HepG2 (cell line): ENCODE measurements around the gene ZNF546. TPM values are rescaled to one million over a fixed set of nuclear protein-coding genes. Genes with fewer than 3 reads are reported as not detected.

ENCODE experiments used
- ATAC-seq: fragments of 200-7000 bp; cut with Tn5 transposase; 3 replicates; pipeline ENCODE4 v1.9.1; 2020; ENCODE audit warnings: mild to moderate bottlenecking, moderate library complexity
- BruUV-seq: library from RNA; stranded (reverse); fragments of 400-500 nt; replicated peaks from 2 replicates; lab custom pipeline; 2021; lab: Mats Ljungman, UMichigan
- CTCF ChIA-PET: fragments of 300-600 bp; formaldehyde crosslinking; extraction: SDS; loops from one replicate; lab custom pipeline; 2021; ENCODE audit warnings: low total read pairs, inconsistent platforms, low intra/inter-chr PET ratio; lab: Yijun Ruan, JAX
- POLR2A ChIA-PET: fragments of 350-600 bp; sonication (Branson Sonifier 250); formaldehyde crosslinking; loops from one replicate; lab custom pipeline; 2020; ENCODE audit warnings: antibody characterized with exemption, inconsistent platforms; lab: Yijun Ruan, JAX
- DNase-seq: peaks from one replicate; pipeline ENCODE4 v3.0.0-alpha.2; 2015; ENCODE audit warnings: low spot score
- FAIRE-seq: peaks from 3 replicates; lab custom pipeline; 2011; peaks lifted over from hg19 to GRCh38; lab: Jason Lieb, UNC
- H2AFZ ChIP-seq: one replicate; pipeline ENCODE4 v1.6.1; 2011; ENCODE audit warnings: low read length, inconsistent platforms
- H3K27ac ChIP-seq: fragments of 300-600 bp; 3 replicates; pipeline ENCODE4 v1.8.0; 2011; ENCODE audit warnings: mixed run types, mild to moderate bottlenecking, mixed read lengths, low read length, inconsistent platforms; ENCODE audit not compliant: insufficient read depth; ENCODE audit errors: extremely low read length
- H3K27me3 ChIP-seq, 2 experiments: fragments of 200-600 bp in 1 of 2; 2 replicates in 1 of 2; 3 replicates in 1 of 2; pipeline versions ENCODE4 v1.6.0 to v1.8.0; 2011; ENCODE audit warnings: low read length in 2 of 2, mild to moderate bottlenecking in 2 of 2, moderate library complexity in 2 of 2, inconsistent platforms in 1 of 2; ENCODE audit not compliant: insufficient read depth in 2 of 2, control insufficient read depth in 1 of 2
- H3K36me3 ChIP-seq, 2 experiments: fragments of 200-600 bp in 1 of 2; replicated peaks in 1 of 2; 2 replicates in 1 of 2; 3 replicates in 1 of 2; pipeline versions ENCODE4 v1.5.1 to v1.8.0; 2011; ENCODE audit warnings: low read length in 2 of 2, inconsistent platforms in 1 of 2; ENCODE audit not compliant: insufficient read depth in 2 of 2, control insufficient read depth in 1 of 2
- H3K4me1 ChIP-seq: 2 replicates; pipeline ENCODE4 v1.5.1; 2012; ENCODE audit warnings: low read length, inconsistent platforms; ENCODE audit not compliant: insufficient read depth
- H3K4me2 ChIP-seq: 2 replicates; pipeline ENCODE4 v1.6.0; 2011; ENCODE audit warnings: low read depth, low read length, inconsistent platforms
- H3K4me3 ChIP-seq, 3 experiments: fragments of 200-600 bp in 1 of 3; sonication (generic), shearing (Covaris generic) in 1 of 3; replicated peaks in 1 of 3; 2 replicates each; pipeline ENCODE4 v1.5.1; 2011 to 2016; ENCODE audit warnings: low read length in 3 of 3, inconsistent platforms in 2 of 3, low read depth in 2 of 3, mild to moderate bottlenecking in 2 of 3, control low read depth in 1 of 3, mixed read lengths in 1 of 3; ENCODE audit not compliant: insufficient read depth in 1 of 3
- H3K79me2 ChIP-seq: one replicate; pipeline ENCODE4 v1.6.1; 2011; ENCODE audit warnings: low read length, inconsistent platforms; ENCODE audit not compliant: insufficient read depth
- H3K9ac ChIP-seq: 2 replicates; pipeline ENCODE4 v1.6.0; 2011; ENCODE audit warnings: mild to moderate bottlenecking, low read depth, low read length, inconsistent platforms; ENCODE audit not compliant: insufficient read depth
- H3K9me3 ChIP-seq: 2 replicates; pipeline ENCODE4 v1.5.1; 2012; ENCODE audit warnings: mild to moderate bottlenecking, low read length
- H4K20me1 ChIP-seq: 2 replicates; pipeline ENCODE4 v1.6.0; 2011; ENCODE audit warnings: inconsistent platforms, mild to moderate bottlenecking, low read length, moderate library complexity; ENCODE audit not compliant: insufficient read depth
- HOXD1 ChIP-seq: sonication (generic); formaldehyde crosslinking; IDR thresholded peaks from 2 replicates; pipeline ENCODE4 v1.5.0; 2020; ENCODE audit warnings: missing genetic modification reagents
- MAFG ChIP-seq: sonication (generic); formaldehyde crosslinking; IDR thresholded peaks from 2 replicates; pipeline ENCODE4 v1.5.1; 2020; ENCODE audit warnings: mild to moderate bottlenecking, missing genetic modification reagents
- NFE2L2 ChIP-seq: fragments of 150-350 bp; IDR thresholded peaks from 2 replicates; pipeline ENCODE4 v1.6.1; 2014; ENCODE audit warnings: low read length
- PAWR ChIP-seq: sonication (generic); formaldehyde crosslinking; IDR thresholded peaks from 2 replicates; pipeline ENCODE4 v1.4.0; 2020; ENCODE audit warnings: missing genetic modification reagents, mild to moderate bottlenecking, borderline replicate concordance
- PHF20 ChIP-seq: sonication (generic); formaldehyde crosslinking; IDR thresholded peaks from 2 replicates; pipeline ENCODE4 v1.5.0; 2020; ENCODE audit warnings: mild to moderate bottlenecking, missing genetic modification reagents
- SAFB2 ChIP-seq: sonication (generic); formaldehyde crosslinking; IDR thresholded peaks from 2 replicates; pipeline ENCODE4 v1.5.1; 2020; ENCODE audit warnings: missing genetic modification reagents, low read depth, mild to moderate bottlenecking, borderline replicate concordance
- SALL1 ChIP-seq: sonication (generic); formaldehyde crosslinking; IDR thresholded peaks from 2 replicates; pipeline ENCODE4 v1.8.0; 2022; ENCODE audit warnings: mild to moderate bottlenecking, missing genetic modification reagents
- SOX6 ChIP-seq, 2 experiments: fragments of 450-650 bp in 1 of 2; sonication (generic) in 1 of 2; formaldehyde crosslinking in 1 of 2; IDR thresholded peaks; 2 replicates each; pipeline versions ENCODE4 v1.4.0 to v1.6.1; 2017 to 2020; ENCODE audit warnings: antibody characterized with exemption in 1 of 2, mild to moderate bottlenecking in 1 of 2, missing genetic modification reagents in 1 of 2
- TAF15 ChIP-seq: fragments of 200-400 bp; formaldehyde crosslinking; IDR thresholded peaks from one replicate; pipeline ENCODE4 v1.6.1; 2018; ENCODE audit warnings: mild to moderate bottlenecking, low read depth, low read length; ENCODE audit not compliant: poor library complexity, severe bottlenecking
- ZFP41 ChIP-seq: sonication (generic); formaldehyde crosslinking; IDR thresholded peaks from 2 replicates; pipeline ENCODE4 v1.4.0; 2020; ENCODE audit warnings: mild to moderate bottlenecking, missing genetic modification reagents, borderline replicate concordance
- ZMYM2 ChIP-seq: sonication (generic); formaldehyde crosslinking; IDR thresholded peaks from 2 replicates; pipeline ENCODE4 v1.8.0; 2022; ENCODE audit warnings: mild to moderate bottlenecking, missing genetic modification reagents
- ZNF556 ChIP-seq: sonication (generic); formaldehyde crosslinking; IDR thresholded peaks from 2 replicates; pipeline ENCODE4 v1.4.0; 2020; ENCODE audit warnings: mild to moderate bottlenecking, missing genetic modification reagents, borderline replicate concordance
- ZNF766 ChIP-seq: sonication (generic); formaldehyde crosslinking; IDR thresholded peaks from 2 replicates; pipeline ENCODE4 v1.5.0; 2020; ENCODE audit warnings: missing genetic modification reagents, borderline replicate concordance
- ZSCAN29 ChIP-seq: sonication (generic); formaldehyde crosslinking; conservative IDR thresholded peaks from 2 replicates; pipeline ENCODE4 v1.4.0; 2020; ENCODE audit warnings: mild to moderate bottlenecking, missing genetic modification reagents
- WGBS: methylation state at CpG from one replicate; pipeline ENCODE4 v1.1.6; 2017; ENCODE audit warnings: low lambda C conversion rate; 5-methylcytosine and 5-hydroxymethylcytosine counted together
- in situ Hi-C: cut with HindIII; loops from 2 replicates; pipeline ENCODE4 v1.10.0; 2017; ENCODE audit warnings: low pct_unique_long_range_greater_than_20kb; ENCODE audit not compliant: extremely low pct_ligation_motif_present
- intact Hi-C: fragments of 100-400 bp; cut with micrococcal nuclease; formaldehyde crosslinking; loops from one replicate; pipeline ENCODE4 v1.10.0; 2022; ENCODE audit not compliant: unreplicated experiment
- polyA plus RNA-seq, 8 experiments: library from polyadenylated mRNA; depleted of rRNA in 3 of 8; stranded (reverse) in 7 of 8; unstranded in 1 of 8; fragments of >200 nt; fragmentation: Illumina TruSeq in 4 of 8; extraction: Trizol in 4 of 8; gene quantifications; 2 replicates each; pipeline versions ENCODE4 v1.2.1 to v1.2.3, GENCODE V29; 2011 to 2016; ENCODE audit warnings: low read depth in 4 of 8, missing spikeins in 1 of 8, mixed read lengths in 1 of 8; ENCODE audit not compliant: insufficient read depth in 1 of 8
- total RNA-seq, 5 experiments: library from RNA; depleted of rRNA; stranded (reverse); fragments of >200 nt; fragmentation: Illumina TruSeq; extraction: Trizol; gene quantifications; 2 replicates each; pipeline ENCODE4 v1.2.3, GENCODE V29; 2016; ENCODE audit warnings: low read depth in 1 of 5
- TF ChIP-seq, protein P1 (sequence below): sonication (generic); formaldehyde crosslinking; IDR thresholded peaks from 2 replicates; pipeline ENCODE4 v1.5.0; 2020; ENCODE audit warnings: missing genetic modification reagents
- TF ChIP-seq, protein P2 (sequence below): sonication (generic); formaldehyde crosslinking; IDR thresholded peaks from 2 replicates; pipeline ENCODE4 v1.5.0; 2020; ENCODE audit warnings: missing genetic modification reagents, mild to moderate bottlenecking, borderline replicate concordance
- TF ChIP-seq, protein P3 (sequence below): sonication (generic); formaldehyde crosslinking; IDR thresholded peaks from 2 replicates; pipeline ENCODE4 v1.4.0; 2020; ENCODE audit warnings: missing genetic modification reagents

The ZNF546 gene
- total and polyA plus RNA-seq, 2 of the 13 experiments (the other 11 are each of a cell fraction or from before 2014, with no cell fraction given) = 2.2 to 4.1 TPM

DNA sequence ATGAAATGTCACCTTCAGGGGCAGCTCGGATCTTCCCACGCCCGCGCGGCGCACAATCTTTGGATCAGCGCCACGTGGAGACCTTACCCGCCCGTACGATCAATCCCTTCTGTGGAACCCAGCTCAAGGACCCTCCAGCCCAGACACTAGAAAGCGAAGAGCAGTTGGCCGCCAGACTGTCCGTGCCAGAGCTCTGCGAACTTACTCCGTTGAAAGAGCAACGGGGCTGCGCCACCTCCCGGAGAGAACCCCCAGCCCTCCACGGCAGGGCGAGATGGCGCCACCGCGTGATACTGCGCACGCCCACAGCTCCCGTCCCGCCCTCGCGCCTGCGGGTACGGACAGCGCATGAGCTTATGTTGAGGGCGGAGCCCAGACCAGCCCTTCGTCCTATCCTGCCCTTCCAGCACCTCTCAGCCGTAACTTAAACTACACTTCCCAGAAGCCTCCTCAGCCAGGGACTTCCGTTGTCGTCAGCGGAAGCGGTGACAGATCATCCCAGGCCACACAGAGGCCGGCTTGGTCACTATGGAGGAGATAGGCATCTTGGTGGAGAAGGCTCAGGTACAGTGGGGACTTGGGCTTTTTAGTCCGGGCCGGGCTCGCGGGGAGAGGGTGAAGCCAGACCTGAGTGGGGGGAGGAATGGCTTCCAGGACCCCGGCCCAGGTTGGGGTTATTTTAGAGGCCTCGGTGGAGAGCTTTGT, 26.0 kb upstream of the ZNF546 start, which contains the start of gene PSMC4:
Gene PSMC4 (plus strand): TSS at position 491 of the 705 bp plus-strand sequence. CDS start 38 bp downstream, at position 529.
- ATAC-seq (peak; percentile 99), DNase-seq (peak; percentile 98), FAIRE-seq (peak; percentile 100)
- H3K27ac ChIP-seq = peak within 1 kb of the TSS; percentile 76
- peaks cover 13 to 30% of the 10 kb centered on the region in 2 experiments for H3K36me3 ChIP-seq
- peak within 1 kb of the TSS; percentile 90 for H3K9ac ChIP-seq
- H2AFZ ChIP-seq = no peak within 1 kb of the TSS
- POLR2A ChIA-PET = interaction anchor here (0.7 to 2.8 kb wide), 23 partner anchors 8 to 566 kb away, joined by 3 to 24 read pairs (median 4); partner anchors contain the start of genes FBL, RPS16, ZNF546 and ZNF780A
- intact Hi-C loops (loop anchor here (2.0 kb wide), 1 partner anchor 26 kb away; the partner anchor contains the start of gene ZNF546), in situ Hi-C loops (loop anchor here (5.0 kb wide), 1 partner anchor 79 kb away; no protein-coding TSS in a partner anchor)
- H3K4me2 ChIP-seq = peak within 1 kb of the TSS; percentile 89
- no peaks in the 10 kb centered on the region for H4K20me1 ChIP-seq
- H3K27me3 ChIP-seq = no peaks in the 10 kb centered on the region; a peak in 1 of 5 replicates
- CTCF ChIA-PET = interaction anchor here (1.3 kb wide), 1 partner anchor 89 kb away, joined by 6 read pairs; no protein-coding TSS in a partner anchor
- no TSS peak for BruUV-seq
- H3K9me3 ChIP-seq = no peaks in the 10 kb centered on the region
- WGBS = 2% methylated on average over 8 of the region's 47 CpGs
- H3K4me3 ChIP-seq = peak within 1 kb of the TSS; percentile 88 to 93 (median 93)
- H3K79me2 ChIP-seq = peaks cover 21% of the 10 kb centered on the region
- H3K4me1 ChIP-seq = peaks cover 34% of the 10 kb centered on the region
- peak; percentile 90; the same call in 1 of the 2 replicates for TF ChIP-seq SAFB2 (CRISPR knock-in tag)
- TF ChIP-seq HOXD1 (CRISPR knock-in tag) = 0 out of 2 replicates have a peak, but pooled peaks have one; percentile 46
- peak; percentile 82 for TF ChIP-seq PHF20 (CRISPR knock-in tag)
- TF ChIP-seq ZNF766 = peak; percentile 62; the same call in 1 of the 2 replicates
- TF ChIP-seq, protein P1, sequence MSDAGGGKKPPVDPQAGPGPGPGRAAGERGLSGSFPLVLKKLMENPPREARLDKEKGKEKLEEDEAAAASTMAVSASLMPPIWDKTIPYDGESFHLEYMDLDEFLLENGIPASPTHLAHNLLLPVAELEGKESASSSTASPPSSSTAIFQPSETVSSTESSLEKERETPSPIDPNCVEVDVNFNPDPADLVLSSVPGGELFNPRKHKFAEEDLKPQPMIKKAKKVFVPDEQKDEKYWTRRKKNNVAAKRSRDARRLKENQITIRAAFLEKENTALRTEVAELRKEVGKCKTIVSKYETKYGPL (CRISPR knock-in tag) = 0 out of 2 replicates have a peak, but pooled peaks have one; percentile 16
- no peak for TF ChIP-seq SOX6 (IDR thresholded peaks at IDR 0.05)
- peak; percentile 83 for TF ChIP-seq SOX6 (CRISPR knock-in tag; IDR thresholded peaks at IDR 0.05)
- TF ChIP-seq, protein P2, sequence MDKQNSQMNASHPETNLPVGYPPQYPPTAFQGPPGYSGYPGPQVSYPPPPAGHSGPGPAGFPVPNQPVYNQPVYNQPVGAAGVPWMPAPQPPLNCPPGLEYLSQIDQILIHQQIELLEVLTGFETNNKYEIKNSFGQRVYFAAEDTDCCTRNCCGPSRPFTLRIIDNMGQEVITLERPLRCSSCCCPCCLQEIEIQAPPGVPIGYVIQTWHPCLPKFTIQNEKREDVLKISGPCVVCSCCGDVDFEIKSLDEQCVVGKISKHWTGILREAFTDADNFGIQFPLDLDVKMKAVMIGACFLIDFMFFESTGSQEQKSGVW (CRISPR knock-in tag) = no peak
- 0 out of 2 replicates have a peak, but pooled peaks have one; percentile 14 for TF ChIP-seq ZMYM2 (CRISPR knock-in tag)
- no peak for TF ChIP-seq PAWR (CRISPR knock-in tag)
- no peak for TF ChIP-seq NFE2L2
- TF ChIP-seq TAF15 = no peak
- TF ChIP-seq SALL1 (CRISPR knock-in tag) = peak; percentile 93
- TF ChIP-seq, protein P3, sequence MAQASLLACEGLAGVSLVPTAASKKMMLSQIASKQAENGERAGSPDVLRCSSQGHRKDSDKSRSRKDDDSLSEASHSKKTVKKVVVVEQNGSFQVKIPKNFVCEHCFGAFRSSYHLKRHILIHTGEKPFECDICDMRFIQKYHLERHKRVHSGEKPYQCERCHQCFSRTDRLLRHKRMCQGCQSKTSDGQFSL (CRISPR knock-in tag) = 0 out of 2 replicates have a peak, but pooled peaks have one; percentile 38
- TF ChIP-seq ZSCAN29 (CRISPR knock-in tag) = no peak
- no peak for TF ChIP-seq MAFG (CRISPR knock-in tag)
- TF ChIP-seq ZFP41 (CRISPR knock-in tag) = peak; percentile 20; the same call in 1 of the 2 replicates
- TF ChIP-seq ZNF556 (CRISPR knock-in tag) = peak; percentile 30; the same call in 1 of the 2 replicates
